Activated T-cell treated with anti-CD3 and anti-CD28 coated beads for 4 hours (primary cell): ENCODE measurements around the gene ST3GAL3.
A peak's percentile ranks its signal among the peaks of the same experiment; 100 is the strongest.

Source experiments
- DNase-seq: peaks from one replicate; pipeline ENCODE4 v3.0.0-alpha.2; 2020

The ST3GAL3 gene

DNA sequence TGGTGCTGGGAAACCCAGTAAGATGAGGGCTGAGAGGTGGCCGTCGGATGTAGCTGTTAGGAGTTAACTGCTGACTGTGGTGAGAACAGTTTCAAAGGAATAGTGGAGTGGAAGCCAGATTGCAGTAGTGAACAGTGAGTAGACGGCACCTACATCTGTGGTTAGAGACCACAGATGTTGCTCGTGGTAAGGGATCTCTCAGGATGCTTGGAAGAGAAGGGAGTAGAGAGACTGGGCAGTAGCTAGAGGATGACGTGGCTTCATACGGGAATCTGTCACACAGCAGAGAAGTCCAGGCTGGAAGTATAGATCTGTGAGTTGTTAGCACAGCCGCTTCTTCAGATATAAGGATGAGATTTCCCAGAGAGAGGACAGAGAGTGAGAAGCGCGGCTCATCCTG lies 218.5 kb downstream of the ST3GAL3 start:
- no peak for DNase-seq

DNA sequence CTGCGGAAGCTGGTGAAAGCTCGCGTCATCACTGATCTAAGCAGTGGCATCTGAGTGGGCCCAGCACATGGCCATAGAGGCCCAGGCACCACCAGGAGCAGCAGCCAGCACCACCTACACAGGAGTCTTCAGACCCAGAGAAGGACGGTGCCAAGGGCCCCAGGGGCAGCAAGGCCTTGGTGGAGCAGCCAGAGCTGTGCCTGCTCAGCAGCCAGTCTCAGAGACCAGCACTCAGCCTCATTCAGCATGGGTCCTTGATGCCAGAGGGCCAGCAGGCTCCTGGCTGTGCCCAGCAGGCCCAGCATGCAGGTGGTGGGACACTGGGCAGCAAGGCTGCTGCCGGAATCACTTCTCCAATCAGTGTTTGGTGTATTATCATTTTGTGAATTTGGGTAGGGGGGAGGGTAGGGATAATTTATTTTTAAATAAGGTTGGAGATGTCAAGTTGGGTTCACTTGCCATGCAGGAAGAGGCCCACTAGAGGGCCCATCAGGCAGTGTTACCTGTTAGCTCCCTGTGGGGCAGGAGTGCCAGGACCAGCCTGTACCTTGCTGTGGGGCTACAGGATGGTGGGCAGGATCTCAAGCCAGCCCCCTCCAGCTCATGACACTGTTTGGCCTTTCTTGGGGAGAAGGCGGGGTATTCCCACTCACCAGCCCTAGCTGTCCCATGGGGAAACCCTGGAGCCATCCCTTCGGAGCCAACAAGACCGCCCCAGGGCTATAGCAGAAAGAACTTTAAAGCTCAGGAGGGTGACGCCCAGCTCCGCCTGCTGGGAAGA lies 223.0 kb downstream of the ST3GAL3 start:
- DNase-seq: no peak

DNA sequence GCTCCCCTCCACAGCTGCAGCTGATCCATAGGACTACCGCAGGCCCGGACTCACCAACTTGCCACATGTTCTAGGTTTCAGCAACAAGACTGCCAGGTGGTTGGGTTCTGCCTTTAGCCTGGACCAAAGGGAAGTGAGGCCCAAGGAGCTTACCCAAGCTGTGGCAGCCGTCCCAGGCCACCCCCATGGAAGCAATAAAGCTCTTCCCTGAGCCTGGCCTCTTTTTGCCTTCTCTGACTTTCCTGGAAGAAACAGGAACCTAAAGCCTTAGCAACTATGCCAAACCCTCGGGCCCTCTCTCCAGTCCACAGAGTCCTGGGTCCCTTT lies 223.6 kb downstream of the ST3GAL3 start:
- no peak for DNase-seq

DNA sequence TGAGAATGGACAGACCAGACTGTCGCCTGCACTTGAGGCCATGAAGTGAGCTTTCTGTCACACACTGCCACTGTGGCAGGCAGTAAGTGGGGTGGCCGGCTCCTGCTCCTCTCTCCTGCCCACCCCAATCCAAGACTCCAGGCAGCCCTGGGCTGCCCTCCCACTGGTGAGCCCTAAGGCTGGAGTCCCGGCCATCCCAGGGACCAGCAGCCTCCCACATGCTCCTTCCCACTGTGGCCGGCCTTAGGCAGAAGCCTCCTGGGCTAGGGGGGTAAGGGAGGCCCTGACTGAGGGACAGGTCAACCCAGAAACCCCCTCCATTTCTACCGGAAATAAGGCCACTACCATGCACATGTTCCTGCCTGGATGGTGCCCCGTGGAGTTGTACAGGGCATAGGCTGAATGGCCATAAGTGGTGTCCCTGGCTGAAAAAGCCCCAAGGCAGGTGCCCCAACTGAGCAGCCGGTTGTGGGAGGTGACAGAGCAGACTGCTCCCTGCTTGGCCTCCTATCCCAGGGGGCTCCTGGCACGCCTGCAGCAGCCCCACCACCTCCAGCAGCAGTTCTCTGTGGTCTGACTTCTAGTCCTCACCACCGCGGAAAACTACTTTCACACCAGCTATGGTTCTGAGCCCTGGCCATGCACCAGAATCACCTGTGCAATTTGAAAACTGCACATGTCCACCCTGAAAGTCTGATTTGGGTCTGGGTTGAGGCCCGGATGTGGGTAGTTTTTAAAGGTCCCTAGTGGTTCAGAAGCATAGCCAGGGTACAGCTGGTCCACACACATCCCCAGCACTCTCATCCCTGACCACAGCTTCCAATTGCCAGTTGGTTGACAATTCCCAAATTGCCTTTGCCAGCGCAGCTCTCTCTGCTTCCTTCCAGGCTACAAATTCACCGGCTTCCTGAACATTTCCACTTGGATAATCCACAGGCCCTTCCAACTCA lies 224.7 kb downstream of the ST3GAL3 start:
- no peak for DNase-seq

DNA sequence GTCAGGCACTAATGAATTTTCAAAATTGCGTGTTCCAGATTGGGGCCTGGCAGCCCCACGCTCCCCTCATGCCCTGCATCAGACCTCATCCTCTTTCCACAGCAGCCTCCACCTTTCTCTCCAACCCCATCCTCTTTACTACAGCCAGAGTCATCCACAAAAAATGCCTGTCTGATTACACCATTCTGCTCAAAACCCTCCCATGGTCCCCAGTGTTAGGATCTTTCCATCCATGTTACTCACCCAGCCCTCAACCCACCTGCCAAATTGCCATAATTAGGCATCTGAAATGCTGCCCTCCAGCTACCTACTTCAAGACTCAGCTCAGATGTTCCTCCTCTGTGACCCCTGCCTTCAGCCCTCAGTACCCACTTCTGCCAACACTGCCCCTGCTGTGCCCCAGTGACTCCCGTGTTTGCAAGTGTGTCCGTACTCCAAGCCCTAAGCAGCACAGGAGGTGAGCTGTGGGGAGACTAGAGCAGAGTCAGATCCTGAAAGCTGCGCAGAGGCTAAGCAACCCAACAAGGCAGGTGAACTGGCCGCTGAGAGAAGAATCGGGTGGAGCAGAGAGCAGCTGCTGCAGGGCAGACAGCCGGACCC lies 225.6 kb downstream of the ST3GAL3 start:
- no peak for DNase-seq

DNA sequence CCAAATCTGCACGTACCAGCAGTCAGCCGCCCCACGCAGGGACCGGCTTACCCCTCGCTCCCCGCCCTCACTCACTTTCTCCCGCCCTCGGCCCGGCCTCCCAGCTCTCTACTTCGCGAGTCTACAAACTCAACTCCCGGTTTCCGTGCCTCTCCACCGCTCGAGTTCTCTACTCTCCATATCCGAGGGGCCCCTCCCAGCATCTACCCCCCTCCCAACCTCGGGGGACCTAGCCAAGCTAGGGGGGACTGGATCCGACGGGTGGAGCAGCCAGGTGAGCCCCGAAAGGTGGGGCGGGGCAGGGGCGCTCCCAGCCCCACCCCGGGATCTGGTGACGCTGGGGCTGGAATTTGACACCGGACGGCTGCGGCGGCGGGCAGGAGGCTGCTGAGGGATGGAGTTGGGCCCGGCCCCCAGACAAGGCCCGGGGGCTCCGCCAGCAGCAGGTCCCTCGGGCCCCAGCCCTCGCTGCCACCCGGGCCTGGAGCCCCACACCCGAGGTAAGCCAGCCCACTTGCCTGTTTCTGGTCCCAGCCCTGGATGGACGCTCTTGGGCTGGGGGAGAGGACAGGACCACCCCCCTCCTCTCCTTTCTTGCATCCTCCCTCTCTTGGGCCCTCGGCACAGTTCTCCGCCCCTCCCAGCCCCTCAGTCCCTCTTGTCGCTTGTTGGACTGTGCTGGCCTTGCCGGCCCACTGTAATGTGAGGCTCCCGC lies 226.2 kb downstream of the ST3GAL3 start, which contains the start of gene ARTN:
Gene ARTN (plus strand): TSS at position 416 of the 715 bp plus-strand sequence. CDS start 1,856 bp downstream, outside the sequence.
- DNase-seq: no peak

DNA sequence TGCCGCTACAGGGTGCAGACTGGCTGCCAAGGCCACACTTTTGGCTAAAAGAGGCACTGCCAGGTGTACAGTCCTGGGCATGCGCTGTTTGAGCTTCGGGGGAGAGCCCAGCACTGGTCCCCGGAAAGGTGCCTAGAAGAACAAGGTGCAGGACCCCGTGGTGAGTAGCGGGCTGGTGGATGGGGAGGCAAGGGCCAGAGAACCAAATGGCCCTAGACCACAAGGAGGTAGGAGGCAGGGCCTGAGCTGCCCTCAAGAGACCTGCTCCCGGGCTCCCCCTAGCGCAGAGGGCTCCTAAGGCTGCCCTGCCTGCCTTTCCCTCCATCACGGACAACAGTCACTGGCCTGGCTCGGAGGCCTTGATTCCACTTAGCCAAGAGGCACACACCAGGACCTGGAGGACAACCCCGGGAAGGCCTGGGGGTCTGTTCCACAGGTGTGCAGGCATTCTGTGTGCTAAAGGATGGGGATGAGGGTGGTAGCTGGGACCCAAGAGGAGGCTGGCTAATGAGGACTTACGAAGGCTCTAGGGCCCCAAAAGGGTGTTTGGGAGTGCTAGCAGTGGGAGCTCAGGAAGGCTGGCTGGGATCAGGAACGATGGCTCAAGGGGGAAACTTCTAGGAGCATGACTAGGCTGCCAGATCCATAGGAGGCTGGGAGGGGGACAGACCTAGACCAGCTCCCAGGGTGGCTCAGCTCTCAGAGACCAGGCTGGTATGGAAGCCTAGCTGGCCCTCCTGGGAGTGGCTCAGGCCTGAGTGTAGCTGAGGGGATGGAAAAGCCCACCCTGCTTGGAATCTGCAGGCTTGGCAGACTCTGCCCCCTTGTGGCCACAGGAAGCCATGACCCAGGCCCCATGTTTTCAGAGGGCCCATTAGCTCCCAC lies 227.0 kb downstream of the ST3GAL3 start:
- peak; percentile 28 for DNase-seq

DNA sequence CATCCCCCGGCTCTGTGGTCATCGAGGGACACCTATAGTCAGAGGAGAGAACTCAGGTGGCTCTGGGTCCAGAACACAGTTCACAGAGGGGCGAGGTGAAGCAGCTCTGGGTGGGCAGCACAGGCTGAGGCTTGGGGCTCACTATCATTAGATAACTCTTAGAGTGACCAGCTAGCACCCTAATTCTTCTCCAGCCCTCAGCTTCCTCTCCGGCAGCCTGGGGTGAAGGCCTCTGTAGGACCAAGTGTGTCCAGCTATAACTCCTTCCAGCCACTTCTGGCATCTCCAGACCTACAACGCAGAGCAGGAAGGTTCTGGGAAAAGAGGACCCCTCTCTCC lies 227.6 kb downstream of the ST3GAL3 start:
- no peak for DNase-seq

DNA sequence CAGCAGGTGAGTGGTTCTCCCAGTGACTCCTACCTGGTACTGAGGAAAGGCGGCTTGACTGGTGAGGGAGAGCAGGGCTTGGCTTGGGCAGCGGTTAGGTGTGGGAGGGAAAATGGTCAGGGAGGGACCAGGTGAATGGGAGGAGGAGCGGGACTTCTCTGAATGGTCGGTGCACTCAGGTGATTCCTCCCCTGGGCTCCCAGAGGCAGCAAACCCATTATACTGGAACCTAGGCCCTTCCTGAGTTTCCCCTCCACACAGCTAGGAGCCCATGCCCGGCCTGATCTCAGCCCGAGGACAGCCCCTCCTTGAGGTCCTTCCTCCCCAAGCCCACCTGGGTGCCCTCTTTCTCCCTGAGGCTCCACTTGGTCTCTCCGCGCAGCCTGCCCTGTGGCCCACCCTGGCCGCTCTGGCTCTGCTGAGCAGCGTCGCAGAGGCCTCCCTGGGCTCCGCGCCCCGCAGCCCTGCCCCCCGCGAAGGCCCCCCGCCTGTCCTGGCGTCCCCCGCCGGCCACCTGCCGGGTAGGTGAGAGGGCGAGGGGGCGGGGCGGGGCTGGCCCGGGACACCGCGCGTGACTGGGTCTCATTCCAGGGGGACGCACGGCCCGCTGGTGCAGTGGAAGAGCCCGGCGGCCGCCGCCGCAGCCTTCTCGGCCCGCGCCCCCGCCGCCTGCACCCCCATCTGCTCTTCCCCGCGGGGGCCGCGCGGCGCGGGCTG lies 228.5 kb downstream of the ST3GAL3 start:
- DNase-seq: no peak

DNA sequence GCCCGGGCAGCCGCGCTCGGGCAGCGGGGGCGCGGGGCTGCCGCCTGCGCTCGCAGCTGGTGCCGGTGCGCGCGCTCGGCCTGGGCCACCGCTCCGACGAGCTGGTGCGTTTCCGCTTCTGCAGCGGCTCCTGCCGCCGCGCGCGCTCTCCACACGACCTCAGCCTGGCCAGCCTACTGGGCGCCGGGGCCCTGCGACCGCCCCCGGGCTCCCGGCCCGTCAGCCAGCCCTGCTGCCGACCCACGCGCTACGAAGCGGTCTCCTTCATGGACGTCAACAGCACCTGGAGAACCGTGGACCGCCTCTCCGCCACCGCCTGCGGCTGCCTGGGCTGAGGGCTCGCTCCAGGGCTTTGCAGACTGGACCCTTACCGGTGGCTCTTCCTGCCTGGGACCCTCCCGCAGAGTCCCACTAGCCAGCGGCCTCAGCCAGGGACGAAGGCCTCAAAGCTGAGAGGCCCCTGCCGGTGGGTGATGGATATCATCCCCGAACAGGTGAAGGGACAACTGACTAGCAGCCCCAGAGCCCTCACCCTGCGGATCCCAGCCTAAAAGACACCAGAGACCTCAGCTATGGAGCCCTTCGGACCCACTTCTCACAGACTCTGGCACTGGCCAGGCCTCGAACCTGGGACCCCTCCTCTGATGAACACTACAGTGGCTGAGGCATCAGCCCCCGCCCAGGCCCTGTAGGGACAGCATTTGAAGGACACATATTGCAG lies 229.3 kb downstream of the ST3GAL3 start:
- DNase-seq: no peak

DNA sequence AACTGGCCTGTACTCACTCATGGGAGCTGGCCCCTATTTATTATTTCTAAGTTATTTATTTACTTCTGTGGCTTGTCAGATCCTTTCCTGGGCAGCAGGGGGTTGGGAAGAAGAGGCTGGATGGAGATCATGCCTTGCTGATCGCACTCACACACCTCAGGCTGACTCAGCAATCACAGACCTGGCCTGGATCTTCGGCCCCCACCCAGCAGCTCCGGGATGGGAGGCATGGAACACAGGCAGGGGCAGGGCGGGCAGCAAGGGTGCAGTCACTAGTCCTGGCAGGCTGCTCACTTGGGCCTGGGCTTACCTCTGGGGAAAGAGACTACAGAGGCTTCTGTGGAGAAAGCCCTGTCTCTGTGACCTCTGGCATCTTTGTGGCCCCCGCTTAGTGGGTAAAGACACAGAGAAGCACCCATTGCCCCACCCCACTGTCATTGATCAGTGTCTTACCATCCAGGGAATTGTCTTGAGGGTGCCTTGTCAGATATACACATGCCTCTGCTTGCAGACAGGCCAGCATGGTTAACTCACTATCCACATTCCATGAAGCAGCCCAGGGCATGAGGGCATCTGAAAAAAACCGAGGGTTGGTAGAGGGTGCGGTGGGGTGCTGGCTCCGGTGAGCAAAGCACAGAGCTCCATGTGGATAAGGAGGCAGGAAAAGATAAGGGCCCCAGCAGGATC lies 230.0 kb downstream of the ST3GAL3 start:
- DNase-seq: no peak

DNA sequence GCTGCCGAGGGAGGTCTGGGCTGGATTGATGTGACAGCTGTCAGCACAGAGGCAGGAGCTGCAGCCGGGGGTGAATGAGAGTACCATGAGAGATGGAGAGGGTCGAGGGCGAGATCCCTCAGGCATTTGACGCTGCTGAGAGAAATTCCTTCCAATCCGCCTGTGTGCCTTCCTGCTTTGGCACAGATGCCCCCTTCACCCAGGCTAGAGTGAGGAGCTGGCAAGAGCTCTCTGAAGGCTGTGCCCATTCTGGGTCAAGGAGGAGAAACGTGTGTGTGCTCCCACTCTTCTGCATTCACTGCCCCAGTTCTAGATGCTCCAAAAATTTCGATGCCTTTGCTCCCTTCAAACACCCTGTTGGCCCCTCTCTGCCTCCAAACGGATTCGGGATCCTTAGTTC lies 231.0 kb downstream of the ST3GAL3 start:
- no peak for DNase-seq

DNA sequence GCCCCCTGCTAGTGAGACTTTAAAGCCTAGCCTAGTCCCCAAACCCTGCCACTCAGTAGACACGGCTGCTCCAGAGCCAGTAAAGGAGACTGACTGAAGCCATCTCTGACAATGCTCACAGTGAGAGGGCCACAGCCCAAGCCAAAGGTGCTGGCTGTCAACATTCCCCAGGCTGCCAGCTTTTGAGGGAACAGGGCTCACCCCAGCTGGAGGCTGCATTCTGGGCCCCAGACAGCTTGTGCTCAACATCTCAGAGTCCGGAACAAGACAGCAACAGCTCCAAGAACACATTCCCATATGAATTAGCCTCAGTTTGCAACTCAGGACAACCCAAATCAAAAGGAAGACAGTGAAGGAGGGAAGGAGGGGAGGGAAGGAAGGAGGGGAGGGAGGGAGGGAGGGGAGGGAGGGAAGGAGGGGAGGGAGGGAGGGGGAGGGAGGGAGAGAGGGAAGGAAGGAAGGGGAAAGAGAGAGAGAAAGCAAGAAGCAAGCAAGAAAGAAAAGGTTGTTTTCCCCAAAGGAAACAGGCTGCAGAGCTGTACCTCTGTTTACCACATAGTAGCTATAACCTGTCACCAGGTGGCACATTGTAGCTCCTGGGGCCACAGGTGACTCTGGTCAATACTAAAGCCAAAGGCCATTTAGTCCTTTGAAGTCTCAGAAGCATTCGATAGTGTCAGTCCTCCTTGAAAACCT lies 231.7 kb downstream of the ST3GAL3 start:
- DNase-seq: no peak

DNA sequence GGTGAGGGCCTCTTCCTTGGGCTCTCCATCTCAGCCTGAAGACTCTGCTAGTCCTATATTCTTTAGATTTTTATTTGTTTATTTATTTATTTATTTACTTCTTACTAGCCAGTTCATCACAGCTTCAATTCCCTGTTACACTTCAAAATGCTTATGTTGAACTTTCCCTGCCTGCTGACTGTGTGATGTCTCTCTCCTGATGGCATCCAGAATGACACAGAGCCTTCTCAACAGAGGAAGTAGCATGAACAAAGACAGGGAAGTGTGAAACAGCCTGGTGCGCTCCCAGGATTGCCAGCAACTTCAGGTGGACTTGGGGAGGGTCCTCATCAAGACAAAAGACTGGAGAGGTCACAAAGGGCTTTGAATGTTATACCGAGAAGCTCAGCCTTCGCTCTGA lies 235.1 kb downstream of the ST3GAL3 start:
- DNase-seq: no peak

DNA sequence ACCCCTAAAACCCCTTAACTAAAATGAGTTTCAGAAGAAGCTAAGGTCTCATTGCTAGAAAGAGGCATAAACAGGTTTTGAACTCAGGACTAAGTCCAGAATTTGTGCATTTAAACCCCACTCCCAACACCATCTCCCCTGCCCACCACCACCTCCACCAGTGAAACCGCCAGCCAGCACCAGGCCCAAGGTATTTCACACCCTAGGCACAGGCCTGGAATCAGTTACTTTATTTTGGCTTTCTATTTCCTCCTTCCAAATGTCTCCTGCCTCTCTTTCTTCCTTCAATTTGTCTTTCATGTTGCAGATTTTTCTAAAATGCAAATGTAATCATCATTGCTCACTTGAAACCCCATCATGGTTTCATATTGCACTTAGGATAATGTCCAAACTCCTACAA lies 237.5 kb downstream of the ST3GAL3 start:
- DNase-seq: no peak

DNA sequence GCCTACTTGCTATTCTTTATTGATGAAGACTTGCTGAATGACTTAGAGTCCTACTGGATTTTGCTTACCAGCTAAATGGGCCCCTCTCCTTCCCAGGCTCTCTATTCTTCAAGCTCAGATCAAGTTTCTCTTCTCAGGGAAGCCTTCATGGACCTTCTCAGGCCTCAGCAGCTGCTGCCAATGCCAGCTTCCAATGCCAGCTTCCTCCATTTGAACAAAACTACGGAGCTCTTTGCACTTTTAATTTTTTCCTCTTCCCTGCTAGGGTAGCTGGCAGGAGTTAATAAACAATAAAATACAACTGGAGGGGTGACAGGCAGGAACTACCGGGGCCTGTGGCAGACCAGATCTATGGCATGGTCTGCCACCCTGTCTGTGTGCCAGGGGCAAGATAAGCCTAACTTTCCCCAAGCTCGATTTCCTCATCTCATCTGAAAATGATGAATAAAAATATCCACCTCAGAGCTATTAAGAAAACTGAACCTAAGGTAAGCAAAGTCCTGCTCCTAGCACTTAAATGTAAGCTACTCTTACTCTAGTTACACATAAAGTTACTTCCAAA lies 238.4 kb downstream of the ST3GAL3 start:
- no peak for DNase-seq

DNA sequence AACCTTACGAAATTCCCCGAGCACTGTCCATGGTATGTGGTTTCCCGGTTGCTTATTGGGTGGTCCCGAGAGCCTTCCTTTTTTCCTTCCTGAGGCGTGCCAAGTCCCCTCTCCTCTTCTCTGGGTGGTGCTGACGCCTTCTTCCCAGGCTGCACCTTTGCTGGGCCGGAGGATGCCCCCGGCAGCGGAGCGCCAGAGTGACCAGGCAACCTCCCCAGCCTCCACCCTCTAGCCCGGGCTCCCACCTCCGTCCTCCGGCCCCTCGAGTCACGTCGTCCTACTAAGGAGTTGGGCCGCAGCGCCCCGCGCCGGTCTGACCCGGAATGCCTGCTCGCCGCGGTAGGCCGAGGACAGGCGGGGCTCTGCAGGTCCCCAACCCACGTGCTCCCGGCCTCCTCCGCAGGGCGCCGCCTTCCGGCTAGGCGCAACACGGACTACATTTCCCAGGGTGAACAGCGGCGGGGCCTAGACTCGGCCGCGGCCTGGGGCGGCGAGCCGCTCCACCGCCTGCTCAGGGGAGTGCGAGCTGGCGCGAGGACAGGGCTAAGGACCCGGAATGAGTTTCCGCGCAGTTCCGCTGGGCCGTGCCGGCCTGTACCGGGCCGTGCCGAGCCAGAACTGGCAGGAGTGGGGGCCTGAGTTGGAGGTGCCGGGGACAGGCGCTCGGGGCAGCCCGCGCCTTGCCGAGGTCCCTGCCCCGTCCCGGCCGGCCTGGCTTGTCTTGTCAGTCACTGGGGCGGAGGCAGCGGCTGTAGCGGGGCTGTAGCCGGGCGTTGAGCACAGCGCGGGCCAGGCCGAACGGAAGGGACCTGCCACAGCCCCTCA lies 239.1 kb downstream of the ST3GAL3 start, which contains the start of gene IPO13:
Gene IPO13 (plus strand): TSS at position 715 of the 825 bp plus-strand sequence. CDS start 651 bp downstream, outside the sequence.
- peak; percentile 92 for DNase-seq
